SU-DHL-6 (cell line): ENCODE results near the gene GALR3.

Source experiments
- CTCF ChIP-seq: fragments of 200-600 bp; sonication (generic); IDR thresholded peaks from one replicate; pipeline ENCODE4 v1.5.1; 2017; ENCODE audit warnings: antibody characterized with exemption, mild to moderate bottlenecking, low read length, moderate library complexity; ENCODE audit not compliant: insufficient read depth, poor library complexity, severe bottlenecking
- EZH2phosphoT487 ChIP-seq: fragments of 200-600 bp; sonication (generic), shearing (Covaris generic); conservative IDR thresholded peaks from 2 replicates; pipeline ENCODE4 v1.6.1; 2018; ENCODE audit warnings: mild to moderate bottlenecking, antibody characterized with exemption, low read length, moderate library complexity, mixed read lengths

- no peak for TF ChIP-seq CTCF
- TF ChIP-seq EZH2phosphoT487: no peak
These were observed 41.6 kb upstream of the GALR3 start for GRCh38 chr22:37781434-37782059.
